K562 (cell line): Measurements from ENCODE around the gene IQGAP3. TPM values are rescaled to one million over a fixed set of nuclear protein-coding genes. Genes with fewer than 3 reads are reported as not detected.

Experiments
- ATAC-seq: fragments of 200-7000 bp; cut with Tn5 transposase; 3 replicates; pipeline ENCODE4 v1.9.1; 2020; ENCODE audit warnings: moderate library complexity
- BruUV-seq: library from RNA; stranded (reverse); fragments of 400-500 nt; replicated peaks from 2 replicates; lab custom pipeline; 2021; lab: Mats Ljungman, UMichigan
- CTCF ChIA-PET: fragments of 300-600 bp; formaldehyde crosslinking; extraction: SDS; loops from one replicate; lab custom pipeline; 2021; ENCODE audit warnings: low intra/inter-chr PET ratio; lab: Yijun Ruan, JAX
- POLR2A ChIA-PET: fragments of 300-600, 350-650 bp; sonication (Branson Sonifier 250); formaldehyde crosslinking; extraction: SDS; loops from one replicate; lab custom pipeline; 2021; ENCODE audit warnings: antibody characterized with exemption, inconsistent platforms; lab: Yijun Ruan, JAX
- DNase-seq, 4 experiments: peaks; one replicate each; pipeline versions ENCODE4 v3.0.0 to v3.0.0-alpha.2; 2011 to 2018; ENCODE audit warnings: low spot score in 3 of 4, mixed read lengths in 3 of 4; ENCODE audit errors: extremely low read depth in 1 of 4
- FAIRE-seq: peaks from 2 replicates; lab custom pipeline; 2011; peaks lifted over from hg19 to GRCh38; lab: Jason Lieb, UNC
- H2AFZ ChIP-seq: 2 replicates; pipeline ENCODE4 v1.6.0; 2011; ENCODE audit warnings: low read depth, low read length, control low read depth, inconsistent platforms
- H3K27ac ChIP-seq: fragments of 200-600 bp; 3 replicates; pipeline ENCODE4 v1.8.0; 2011; ENCODE audit warnings: low read depth, mild to moderate bottlenecking, control low read depth, inconsistent platforms, low read length, moderate library complexity, mixed read lengths; ENCODE audit errors: extremely low read depth
- H3K27me3 ChIP-seq, 2 experiments: fragments of 300-600 bp in 1 of 2; 2 replicates in 1 of 2; 3 replicates in 1 of 2; pipeline versions ENCODE4 v1.6.0 to v1.8.0; 2011; ENCODE audit warnings: inconsistent platforms in 2 of 2, low read length in 2 of 2, mild to moderate bottlenecking in 1 of 2, mixed read lengths in 1 of 2, moderate library complexity in 1 of 2; ENCODE audit not compliant: control insufficient read depth in 2 of 2, insufficient read depth in 2 of 2
- H3K36me3 ChIP-seq: fragments of 300-600 bp; 3 replicates; pipeline ENCODE4 v1.8.0; 2011; ENCODE audit warnings: mild to moderate bottlenecking, low read length, inconsistent platforms; ENCODE audit not compliant: control insufficient read depth, insufficient read depth
- H3K4me1 ChIP-seq, 2 experiments: fragments of 200-600 bp in 1 of 2; replicated peaks in 1 of 2; 2 replicates in 1 of 2; 3 replicates in 1 of 2; pipeline versions ENCODE4 v1.5.1 to v1.8.0; 2011; ENCODE audit warnings: inconsistent platforms in 2 of 2, low read length in 2 of 2, mild to moderate bottlenecking in 1 of 2, mixed read lengths in 1 of 2, moderate library complexity in 1 of 2; ENCODE audit not compliant: control insufficient read depth in 2 of 2, insufficient read depth in 2 of 2
- H3K4me2 ChIP-seq: 2 replicates; pipeline ENCODE4 v1.6.1; 2011; ENCODE audit warnings: low read length, control low read depth, inconsistent platforms, mixed read lengths; ENCODE audit not compliant: insufficient read depth
- H3K4me3 ChIP-seq: fragments of 200-600 bp; sonication (generic), shearing (Covaris generic); 2 replicates; pipeline ENCODE4 v1.5.1; 2016; ENCODE audit warnings: control low read depth, inconsistent platforms
- H3K79me2 ChIP-seq: fragments of 200-600 bp; 3 replicates; pipeline ENCODE4 v1.8.0; 2011; ENCODE audit warnings: low read length, inconsistent platforms; ENCODE audit not compliant: control insufficient read depth, insufficient read depth
- H3K9ac ChIP-seq, 2 experiments: 2 replicates each; pipeline versions ENCODE4 v1.6.0 to v1.6.1; 2011; ENCODE audit warnings: low read depth in 2 of 2, low read length in 2 of 2, control low read depth in 1 of 2, inconsistent platforms in 1 of 2, mild to moderate bottlenecking in 1 of 2, mixed read lengths in 1 of 2; ENCODE audit not compliant: insufficient read depth in 1 of 2
- H3K9me1 ChIP-seq: one replicate; pipeline ENCODE4 v1.6.0; 2011; ENCODE audit warnings: inconsistent platforms, mild to moderate bottlenecking, low read length, moderate library complexity; ENCODE audit not compliant: control insufficient read depth, insufficient read depth
- H3K9me3 ChIP-seq: replicated peaks from 2 replicates; pipeline ENCODE4 v1.5.1; 2011; ENCODE audit warnings: low read depth, low read length, inconsistent platforms; ENCODE audit not compliant: control insufficient read depth, insufficient read depth
- H4K20me1 ChIP-seq: replicated peaks from 2 replicates; pipeline ENCODE4 v1.6.1; 2011; ENCODE audit warnings: low read length, inconsistent platforms, mixed read lengths; ENCODE audit not compliant: control insufficient read depth, insufficient read depth
- ARHGAP35 ChIP-seq: fragments of 450-650 bp; IDR thresholded peaks from 2 replicates; pipeline ENCODE4 v1.6.1; 2018; ENCODE audit not compliant: partially characterized antibody
- BHLHE40 ChIP-seq: IDR thresholded peaks from 2 replicates; pipeline ENCODE4 v1.6.1; 2011; ENCODE audit warnings: low read length, improper control_type of control experiment
- BRF1 ChIP-seq: IDR thresholded peaks from 3 replicates; pipeline ENCODE4 v1.6.1; 2011; ENCODE audit warnings: borderline replicate concordance, mild to moderate bottlenecking; ENCODE audit not compliant: insufficient read length; ENCODE audit errors: extremely low read depth
- CBFB ChIP-seq: sonication (generic); formaldehyde crosslinking; IDR thresholded peaks from 2 replicates; pipeline ENCODE4 v1.4.0; 2020; ENCODE audit warnings: mild to moderate bottlenecking, missing genetic modification reagents
- GABPB2 ChIP-seq: fragments of 250-450 bp; sonication (Bioruptor Pico); conservative IDR thresholded peaks from 2 replicates; pipeline ENCODE4 v1.5.1; 2021; ENCODE audit warnings: mild to moderate bottlenecking
- HDAC1 ChIP-seq, 2 experiments: fragments of 450-650 bp; IDR thresholded peaks; 2 replicates each; pipeline ENCODE4 v1.6.1; 2016 to 2017; ENCODE audit warnings: inconsistent platforms in 1 of 2, mild to moderate bottlenecking in 1 of 2, moderate library complexity in 1 of 2
- KLF13 ChIP-seq: fragments of 450-650 bp; IDR thresholded peaks from 2 replicates; pipeline ENCODE4 v1.6.1; 2016; ENCODE audit warnings: missing genetic modification characterization, low read depth, mild to moderate bottlenecking, missing compliant biosample characterization, moderate library complexity, borderline replicate concordance
- NCOA6 ChIP-seq: fragments of 450-650 bp; IDR thresholded peaks from 2 replicates; pipeline ENCODE4 v1.6.1; 2017; ENCODE audit warnings: mild to moderate bottlenecking
- NR2C2 ChIP-seq, 2 experiments: fragments of 200-800 bp in 1 of 2; sonication (Bioruptor generic) in 1 of 2; sonication (generic) in 1 of 2; formaldehyde crosslinking in 1 of 2; IDR thresholded peaks; 2 replicates each; pipeline versions ENCODE4 v1.6.1 to v1.8.0; 2016 to 2022; ENCODE audit warnings: mild to moderate bottlenecking in 1 of 2, missing compliant biosample characterization in 1 of 2, missing genetic modification characterization in 1 of 2, missing genetic modification reagents in 1 of 2
- RBFOX2 ChIP-seq: fragments of 200-400 bp; formaldehyde crosslinking; IDR thresholded peaks from 2 replicates; pipeline ENCODE4 v1.6.1; 2017; ENCODE audit warnings: low read depth, mild to moderate bottlenecking, low read length, moderate library complexity
- TBL1XR1 ChIP-seq, 2 experiments: IDR thresholded peaks; 2 replicates each; pipeline ENCODE4 v1.6.1; 2012; ENCODE audit warnings: improper control_type of control experiment in 2 of 2, low read length in 2 of 2, mild to moderate bottlenecking in 1 of 2
- ZNF23 ChIP-seq: fragments of 250-450 bp; sonication (Bioruptor Pico); IDR thresholded peaks from 2 replicates; pipeline ENCODE4 v1.4.0; 2020; ENCODE audit warnings: mild to moderate bottlenecking
- ZNF589 ChIP-seq: fragments of 200-800 bp; sonication (Bioruptor generic); IDR thresholded peaks from 2 replicates; pipeline ENCODE4 v1.6.1; 2016; ENCODE audit warnings: low read depth, missing genetic modification characterization, missing compliant biosample characterization
- ZNF79 ChIP-seq: fragments of 250-450 bp; sonication (Bioruptor Pico); IDR thresholded peaks from 2 replicates; pipeline ENCODE4 v1.4.0; 2020; ENCODE audit warnings: low read depth, mild to moderate bottlenecking, moderate library complexity
- WGBS: fragments of 100-300 bp; shearing (Covaris generic); methylation state at CpG from one replicate; pipeline ENCODE4 v1.1.6; 2016; ENCODE audit warnings: low coverage, mixed read lengths; ENCODE audit not compliant: insufficient coverage; ENCODE audit errors: missing lambda C conversion rate; 5-methylcytosine and 5-hydroxymethylcytosine counted together
- in situ Hi-C: fragments of 300-500 bp; cut with MboI; formaldehyde crosslinking; loops from 4 replicates; pipeline ENCODE4 v1.15.0; 2018; ENCODE audit warnings: inconsistent platforms, mixed read lengths
- intact Hi-C: fragments of 100-400 bp; cut with micrococcal nuclease; formaldehyde crosslinking; loops from 2 replicates; pipeline ENCODE4 v1.14.2; 2022
- polyA plus RNA-seq, 8 experiments: library from polyadenylated mRNA; depleted of rRNA in 4 of 8; stranded (reverse) in 5 of 8; unstranded in 3 of 8; fragments of >200 nt; fragmentation: Nextera tagmentation in 2 of 8; fragmentation: Illumina TruSeq in 1 of 8; extraction: Ambion mirVana in 2 of 8; extraction: Trizol in 1 of 8; gene quantifications; 2 replicates each; pipeline versions ENCODE4 v1.2.1 to v1.2.3, GENCODE V29; 2011 to 2014; ENCODE audit warnings: inconsistent platforms in 1 of 8, missing spikeins in 1 of 8
- total RNA-seq, 7 experiments: library from RNA; depleted of rRNA in 6 of 7; stranded (reverse); fragments of >200 nt in 6 of 7; fragmentation: Illumina TruSeq in 2 of 7; extraction: Trizol in 2 of 7; gene quantifications; 2 replicates each; pipeline versions ENCODE4 v1.2.1 to v1.2.3, GENCODE V29; 2011 to 2021; ENCODE audit warnings: low replicate concordance in 1 of 7
- TF ChIP-seq, protein P1 (sequence below): sonication (generic); formaldehyde crosslinking; IDR thresholded peaks from 2 replicates; pipeline ENCODE4 v1.8.0; 2022; ENCODE audit warnings: missing genetic modification reagents, mild to moderate bottlenecking, moderate library complexity, borderline replicate concordance
- TF ChIP-seq, protein P2 (sequence below): sonication (generic); formaldehyde crosslinking; IDR thresholded peaks from 2 replicates; pipeline ENCODE4 v1.8.1; 2022; ENCODE audit warnings: missing genetic modification reagents
- TF ChIP-seq, protein P3 (sequence below): fragments of 450-650 bp; IDR thresholded peaks from 2 replicates; pipeline ENCODE4 v1.6.1; 2017; ENCODE audit warnings: antibody characterized with exemption
- TF ChIP-seq, protein P4 (sequence below): sonication (generic); formaldehyde crosslinking; IDR thresholded peaks from 2 replicates; pipeline ENCODE4 v1.8.0; 2022; ENCODE audit warnings: mild to moderate bottlenecking, missing genetic modification reagents

IQGAP3 gene
- total and polyA plus RNA-seq, 9 of the 15 experiments (the other 6 are each of a cell fraction or from before 2014, with no cell fraction given): 1.4 to 16.6 (median 11.9) TPM

DNA sequence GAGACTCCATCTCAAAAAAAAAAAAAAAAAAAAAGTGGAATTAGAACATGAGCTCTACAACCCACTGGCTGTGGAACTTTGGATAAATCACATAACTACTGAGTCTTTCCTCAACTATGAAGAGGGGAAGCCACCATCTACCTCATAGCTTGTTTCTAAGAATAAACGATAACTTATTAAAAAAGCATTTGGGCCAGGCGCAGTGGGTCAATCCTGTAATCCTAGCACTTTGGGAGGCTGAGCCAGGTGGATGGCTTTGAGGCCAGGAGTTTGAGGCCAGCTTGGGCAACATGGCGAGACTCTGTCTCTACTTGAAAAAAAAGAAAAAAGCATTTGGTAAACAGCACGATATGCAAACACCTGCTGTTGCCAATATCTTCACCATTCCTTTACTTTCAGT is 40.0 kb downstream of the IQGAP3 start:
- WGBS: 73% methylated on average over 4 of the region's 4 CpGs
- peaks cover 0 to 3% of the 10 kb centered on the region in 2 experiments; a peak in 1 of 5 replicates for H3K4me1 ChIP-seq
- no peaks in the 10 kb centered on the region for H3K9me3 ChIP-seq
- peaks cover 73% of the 10 kb centered on the region; the same call in 2 of the 3 replicates for H3K36me3 ChIP-seq
- H3K4me2 ChIP-seq: no peak overlapping the region
- in situ Hi-C loops: no loop called here
- CTCF ChIA-PET: no interaction called here
- H2AFZ ChIP-seq: no peak overlapping the region
- no peak overlapping the region for H3K4me3 ChIP-seq
- intact Hi-C loops: no loop called here
- H3K9ac ChIP-seq: no peak overlapping the region
- H3K27ac ChIP-seq: no peak overlapping the region
- no peaks in the 10 kb centered on the region for H4K20me1 ChIP-seq
- no peak for ATAC-seq
- FAIRE-seq: no peak
- DNase-seq: no peak
- no peaks in the 10 kb centered on the region for H3K27me3 ChIP-seq
- no peaks in the 10 kb centered on the region for H3K79me2 ChIP-seq
- BruUV-seq: no TSS peak
- POLR2A ChIA-PET: interaction anchor here (0.6 to 1.2 kb wide), 6 partner anchors 19 to 106 kb away, joined by 3 to 4 read pairs (median 3); no protein-coding TSS in a partner anchor
- H3K9me1 ChIP-seq: no peaks in the 10 kb centered on the region
- TF ChIP-seq TBL1XR1 (IDR thresholded peaks at IDR 0.05; ENCODE audit: low read length in 2 of 2): no peak
- TF ChIP-seq, protein P1, sequence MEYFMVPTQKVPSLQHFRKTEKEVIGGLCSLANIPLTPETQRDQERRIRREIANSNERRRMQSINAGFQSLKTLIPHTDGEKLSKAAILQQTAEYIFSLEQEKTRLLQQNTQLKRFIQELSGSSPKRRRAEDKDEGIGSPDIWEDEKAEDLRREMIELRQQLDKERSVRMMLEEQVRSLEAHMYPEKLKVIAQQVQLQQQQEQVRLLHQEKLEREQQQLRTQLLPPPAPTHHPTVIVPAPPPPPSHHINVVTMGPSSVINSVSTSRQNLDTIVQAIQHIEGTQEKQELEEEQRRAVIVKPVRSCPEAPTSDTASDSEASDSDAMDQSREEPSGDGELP (CRISPR knock-in tag): no peak
- TF ChIP-seq ZNF79 (CRISPR knock-in tag): no peak
- TF ChIP-seq, protein P2, sequence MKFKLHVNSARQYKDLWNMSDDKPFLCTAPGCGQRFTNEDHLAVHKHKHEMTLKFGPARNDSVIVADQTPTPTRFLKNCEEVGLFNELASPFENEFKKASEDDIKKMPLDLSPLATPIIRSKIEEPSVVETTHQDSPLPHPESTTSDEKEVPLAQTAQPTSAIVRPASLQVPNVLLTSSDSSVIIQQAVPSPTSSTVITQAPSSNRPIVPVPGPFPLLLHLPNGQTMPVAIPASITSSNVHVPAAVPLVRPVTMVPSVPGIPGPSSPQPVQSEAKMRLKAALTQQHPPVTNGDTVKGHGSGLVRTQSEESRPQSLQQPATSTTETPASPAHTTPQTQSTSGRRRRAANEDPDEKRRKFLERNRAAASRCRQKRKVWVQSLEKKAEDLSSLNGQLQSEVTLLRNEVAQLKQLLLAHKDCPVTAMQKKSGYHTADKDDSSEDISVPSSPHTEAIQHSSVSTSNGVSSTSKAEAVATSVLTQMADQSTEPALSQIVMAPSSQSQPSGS (CRISPR knock-in tag): no peak
- no peak for TF ChIP-seq HDAC1 (IDR thresholded peaks at IDR 0.05)
- TF ChIP-seq ARHGAP35: no peak
- no peak for TF ChIP-seq CBFB (CRISPR knock-in tag)
- TF ChIP-seq BHLHE40: no peak
- TF ChIP-seq ZNF23 (CRISPR knock-in tag): no peak
- TF ChIP-seq NCOA6: no peak
- TF ChIP-seq ZNF589 (CRISPR knock-in tag): no peak
- TF ChIP-seq, protein P3, sequence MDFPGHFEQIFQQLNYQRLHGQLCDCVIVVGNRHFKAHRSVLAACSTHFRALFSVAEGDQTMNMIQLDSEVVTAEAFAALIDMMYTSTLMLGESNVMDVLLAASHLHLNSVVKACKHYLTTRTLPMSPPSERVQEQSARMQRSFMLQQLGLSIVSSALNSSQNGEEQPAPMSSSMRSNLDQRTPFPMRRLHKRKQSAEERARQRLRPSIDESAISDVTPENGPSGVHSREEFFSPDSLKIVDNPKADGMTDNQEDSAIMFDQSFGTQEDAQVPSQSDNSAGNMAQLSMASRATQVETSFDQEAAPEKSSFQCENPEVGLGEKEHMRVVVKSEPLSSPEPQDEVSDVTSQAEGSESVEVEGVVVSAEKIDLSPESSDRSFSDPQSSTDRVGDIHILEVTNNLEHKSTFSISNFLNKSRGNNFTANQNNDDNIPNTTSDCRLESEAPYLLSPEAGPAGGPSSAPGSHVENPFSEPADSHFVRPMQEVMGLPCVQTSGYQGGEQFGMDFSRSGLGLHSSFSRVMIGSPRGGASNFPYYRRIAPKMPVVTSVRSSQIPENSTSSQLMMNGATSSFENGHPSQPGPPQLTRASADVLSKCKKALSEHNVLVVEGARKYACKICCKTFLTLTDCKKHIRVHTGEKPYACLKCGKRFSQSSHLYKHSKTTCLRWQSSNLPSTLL: no peak
- no peak for TF ChIP-seq GABPB2 (CRISPR knock-in tag)
- no peak for TF ChIP-seq RBFOX2
- no peak for TF ChIP-seq NR2C2 (CRISPR knock-in tag; IDR thresholded peaks at IDR 0.05)
- TF ChIP-seq NR2C2 (tag; IDR thresholded peaks at IDR 0.05): no peak
- TF ChIP-seq BRF1: no peak
- TF ChIP-seq, protein P4, sequence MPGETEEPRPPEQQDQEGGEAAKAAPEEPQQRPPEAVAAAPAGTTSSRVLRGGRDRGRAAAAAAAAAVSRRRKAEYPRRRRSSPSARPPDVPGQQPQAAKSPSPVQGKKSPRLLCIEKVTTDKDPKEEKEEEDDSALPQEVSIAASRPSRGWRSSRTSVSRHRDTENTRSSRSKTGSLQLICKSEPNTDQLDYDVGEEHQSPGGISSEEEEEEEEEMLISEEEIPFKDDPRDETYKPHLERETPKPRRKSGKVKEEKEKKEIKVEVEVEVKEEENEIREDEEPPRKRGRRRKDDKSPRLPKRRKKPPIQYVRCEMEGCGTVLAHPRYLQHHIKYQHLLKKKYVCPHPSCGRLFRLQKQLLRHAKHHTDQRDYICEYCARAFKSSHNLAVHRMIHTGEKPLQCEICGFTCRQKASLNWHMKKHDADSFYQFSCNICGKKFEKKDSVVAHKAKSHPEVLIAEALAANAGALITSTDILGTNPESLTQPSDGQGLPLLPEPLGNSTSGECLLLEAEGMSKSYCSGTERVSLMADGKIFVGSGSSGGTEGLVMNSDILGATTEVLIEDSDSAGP: no peak
- no peak for TF ChIP-seq KLF13 (tag)
